HG02970 (cell line): ENCODE data around the gene PKP4.

ENCODE experiments used
- ATAC-seq: cut with Tn5 transposase; IDR thresholded peaks from one replicate; pipeline ENCODE4 v1.9.1; 2021; ENCODE audit warnings: mild to moderate bottlenecking, moderate library complexity, moderate number of reproducible peaks; ENCODE audit not compliant: unreplicated experiment, low FRiP score

PKP4 gene

DNA sequence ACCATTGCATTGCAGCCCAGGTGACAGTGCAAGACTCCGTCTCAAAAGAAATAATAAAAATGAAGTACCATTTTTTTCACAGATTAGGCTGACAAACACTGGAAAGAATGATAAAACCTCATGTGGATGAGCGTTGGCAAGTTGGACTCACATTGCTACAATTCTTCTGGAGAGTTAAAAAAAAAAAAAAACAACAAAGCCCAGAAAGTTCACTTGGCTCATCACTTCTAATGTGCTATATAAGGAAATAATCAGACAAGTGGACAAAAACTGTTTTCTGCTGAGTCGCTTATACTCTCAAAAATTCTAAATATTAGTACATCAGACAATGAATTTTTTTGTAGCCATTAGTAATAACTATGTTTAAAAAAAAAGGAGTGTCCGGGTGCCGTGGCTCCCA lies 38.4 kb downstream of the PKP4 start:
- ATAC-seq, result no peak

DNA sequence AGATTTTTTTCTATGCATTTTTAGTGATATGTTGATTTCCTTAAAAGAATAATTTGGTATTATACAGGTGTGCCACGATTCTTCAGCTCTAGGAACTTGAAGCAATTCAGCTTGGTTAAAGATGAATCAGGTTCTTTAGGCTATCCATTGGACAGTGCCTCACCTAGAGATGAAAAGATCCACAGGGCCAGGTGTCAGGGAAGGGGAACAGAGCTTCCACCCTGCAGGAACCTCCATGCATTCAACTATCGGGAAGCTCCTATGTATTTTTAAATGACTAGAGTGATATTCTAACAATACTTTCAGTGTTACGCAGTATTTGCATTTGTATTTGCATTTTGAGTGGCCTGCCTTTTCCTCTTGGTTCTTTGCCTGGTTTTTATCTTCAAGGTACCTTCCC lies 40.2 kb downstream of the PKP4 start:
- ATAC-seq, result no peak

DNA sequence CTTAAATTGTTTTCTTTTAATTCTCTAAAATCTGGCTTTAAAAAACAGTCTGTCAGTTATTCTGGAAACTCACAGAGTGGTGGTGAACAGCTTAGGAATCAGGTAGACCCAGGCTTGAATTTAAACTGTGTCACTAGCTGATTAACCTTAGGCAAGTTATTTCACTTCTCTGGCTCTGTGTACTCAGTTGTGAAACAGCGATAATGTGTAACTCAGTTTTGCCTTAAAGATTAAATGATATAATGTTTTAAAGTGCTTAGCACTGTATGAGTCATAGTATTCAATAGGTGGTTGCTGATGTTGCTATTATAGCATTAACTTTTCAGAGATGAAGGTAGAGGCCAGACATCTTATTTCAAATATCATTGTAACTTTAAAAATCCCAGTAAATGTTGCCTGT lies 40.7 kb downstream of the PKP4 start:
- no peak for ATAC-seq

DNA sequence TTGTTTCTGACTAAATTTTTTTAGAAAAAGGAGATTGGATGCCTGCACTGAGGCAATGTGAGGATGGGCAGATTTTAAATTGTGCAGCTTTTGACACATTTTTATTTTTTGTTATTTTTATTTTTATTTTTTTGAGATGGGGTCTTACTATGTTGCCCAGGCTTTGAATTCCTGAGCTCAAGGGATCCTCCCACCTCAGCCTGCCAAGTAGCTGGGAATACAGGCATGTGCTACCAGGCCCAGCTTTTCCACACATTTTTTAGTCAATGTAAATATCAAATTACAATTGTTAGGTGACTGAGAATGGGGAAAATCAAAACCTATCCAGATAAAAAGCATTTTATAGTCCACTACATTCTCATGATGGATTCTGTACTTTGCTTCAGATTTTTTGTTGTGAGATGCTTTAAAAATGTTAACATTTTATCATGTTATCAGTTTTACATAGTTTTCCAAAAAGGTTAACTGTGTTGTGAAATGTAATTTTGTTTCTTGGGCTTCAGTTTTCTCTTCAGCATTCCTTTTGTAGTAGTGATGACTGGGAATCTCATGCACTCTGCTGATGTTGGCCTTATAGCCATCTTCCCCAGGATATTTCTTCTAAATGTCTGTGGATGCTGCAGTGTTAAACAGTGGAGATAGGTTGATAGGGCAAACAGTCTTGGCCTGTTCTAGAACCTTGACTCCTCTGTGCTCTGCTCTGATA lies 41.4 kb downstream of the PKP4 start:
- no peak for ATAC-seq

DNA sequence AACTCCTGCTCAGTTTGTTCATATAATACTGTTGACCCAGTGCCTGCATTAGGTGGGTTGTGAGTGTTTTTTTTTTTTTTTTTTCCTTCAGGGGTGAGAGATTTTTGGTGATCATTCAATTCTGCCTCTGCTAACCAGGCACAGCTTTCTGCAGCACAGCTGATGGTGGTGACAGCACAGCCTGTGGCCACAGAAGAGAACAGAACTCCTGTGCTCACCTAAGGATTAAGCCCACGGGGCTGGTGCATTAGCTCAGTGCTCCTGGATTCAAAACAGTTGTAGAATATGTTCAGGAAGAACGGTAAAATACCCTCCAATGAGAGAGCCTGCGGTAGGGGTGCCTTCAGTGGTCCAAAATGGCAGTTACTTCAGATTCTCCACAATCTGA lies 42.0 kb downstream of the PKP4 start:
- ATAC-seq, result no peak

DNA sequence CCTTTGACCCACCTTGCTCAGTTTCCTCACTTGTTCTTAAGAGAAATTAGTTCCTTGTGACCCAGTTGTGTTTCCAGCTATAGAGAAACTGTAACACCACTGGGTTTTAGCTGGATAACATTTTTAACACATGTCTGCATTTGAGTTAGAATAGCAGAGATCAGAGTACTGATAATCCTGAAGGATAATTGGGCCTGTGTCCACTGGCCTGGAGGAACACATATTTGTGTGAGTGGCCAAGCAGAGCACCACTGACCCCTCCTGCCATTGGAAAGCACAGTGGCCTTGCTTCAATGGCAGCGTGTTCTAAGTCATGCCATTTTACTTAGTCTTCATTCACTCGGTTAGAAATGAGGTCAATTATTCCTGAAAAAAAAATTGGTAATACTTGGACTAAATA lies 42.6 kb downstream of the PKP4 start:
- ATAC-seq, result no peak

DNA sequence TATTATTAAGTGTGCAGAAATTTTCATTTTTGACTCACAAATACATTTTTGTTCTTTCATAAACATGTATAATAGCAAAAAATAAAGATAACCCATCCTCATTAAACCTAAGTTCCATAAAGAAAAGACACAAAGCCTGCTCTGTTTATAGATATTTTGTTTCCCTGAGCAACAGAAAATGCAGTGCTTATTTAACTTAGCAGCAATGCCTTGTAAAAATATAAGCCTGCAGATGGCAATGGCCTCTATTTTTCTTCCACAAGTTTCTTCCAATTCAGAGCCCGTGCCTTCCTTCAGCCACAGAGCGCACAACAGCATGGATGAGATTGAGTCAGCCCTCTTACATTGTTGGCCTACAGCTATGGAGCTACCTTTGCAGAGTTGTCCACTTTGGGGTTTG lies 43.6 kb downstream of the PKP4 start:
- ATAC-seq, result no peak

DNA sequence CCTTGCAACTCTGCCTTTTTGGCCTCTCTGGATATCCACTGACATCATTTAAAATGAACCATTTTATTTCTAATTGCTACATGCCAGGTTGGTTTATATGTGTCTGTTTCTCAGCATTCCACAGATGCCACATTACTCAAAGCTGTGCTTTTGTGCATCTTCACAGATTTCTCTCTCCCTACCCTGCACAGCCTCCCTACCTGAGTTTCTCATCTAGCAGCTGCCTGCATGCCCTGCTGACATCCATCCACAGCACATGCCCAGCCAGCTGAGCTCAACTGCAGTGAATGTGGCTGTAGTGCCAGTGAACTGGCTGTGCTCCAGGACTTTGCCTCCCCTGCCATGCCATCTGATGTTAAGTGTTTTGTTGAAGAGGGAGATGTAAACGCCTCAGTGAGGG lies 44.5 kb downstream of the PKP4 start:
- ATAC-seq, result no peak

DNA sequence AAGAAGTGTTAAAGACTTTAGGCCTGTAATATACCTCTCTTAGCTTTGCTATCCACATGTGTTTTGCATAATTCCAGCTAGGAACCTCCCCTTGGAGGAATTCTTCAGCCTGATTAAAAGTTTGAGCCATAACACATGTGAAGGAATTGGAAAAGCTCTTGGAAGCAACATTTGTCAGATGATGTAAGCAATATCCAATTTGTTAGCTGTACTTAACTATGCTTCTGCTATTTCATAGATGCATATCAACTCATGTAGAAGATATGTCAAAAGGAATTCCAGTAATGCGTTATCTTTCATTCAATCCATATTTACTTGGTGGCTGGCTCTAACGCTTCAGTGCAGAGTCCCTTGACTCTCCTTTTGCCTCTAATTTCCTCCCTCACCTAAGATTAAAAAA lies 46.2 kb downstream of the PKP4 start:
- ATAC-seq, result no peak

DNA sequence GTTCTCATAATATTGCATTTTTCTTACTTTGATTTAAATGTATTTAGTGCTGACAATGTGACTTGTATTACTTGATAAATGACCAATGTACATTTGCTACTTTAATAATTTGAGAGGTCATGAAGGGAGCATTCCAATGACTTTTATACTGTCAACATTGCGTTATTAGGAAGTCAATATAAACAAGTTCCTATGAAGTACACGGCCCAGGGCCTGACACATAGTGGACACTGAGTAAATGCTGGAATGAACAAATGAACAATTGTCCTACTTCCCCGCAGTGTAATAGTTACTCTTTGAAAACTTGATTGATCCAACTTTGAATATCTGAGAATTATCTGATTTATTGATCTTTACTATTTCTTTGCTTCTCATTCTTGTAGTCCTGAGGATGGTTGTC lies 47.3 kb downstream of the PKP4 start:
- no peak for ATAC-seq

DNA sequence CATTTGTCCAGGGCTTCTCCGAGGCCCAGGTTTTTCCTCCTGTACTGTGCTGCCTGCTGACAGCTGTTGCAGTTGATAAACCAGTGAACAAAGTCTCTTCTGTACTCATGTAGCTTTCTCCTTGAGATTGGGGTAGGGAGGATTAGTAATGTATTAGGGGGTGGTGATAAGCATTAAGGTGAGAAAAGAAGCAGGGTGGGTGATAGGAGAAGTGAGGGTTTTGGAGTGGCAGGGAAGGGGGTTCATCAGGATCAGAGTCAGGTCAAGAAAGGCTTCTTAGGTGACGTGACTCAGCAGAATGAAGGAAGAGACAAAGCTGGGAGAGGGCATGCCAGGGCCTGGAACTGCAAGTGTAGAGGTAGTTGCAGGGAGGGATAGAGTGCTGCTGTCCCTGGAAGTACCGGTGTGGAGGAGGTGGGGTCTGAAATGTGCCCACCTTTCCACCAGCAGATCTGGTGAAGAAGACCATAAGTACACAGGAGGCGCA lies 48.7 kb downstream of the PKP4 start:
- ATAC-seq, result no peak

DNA sequence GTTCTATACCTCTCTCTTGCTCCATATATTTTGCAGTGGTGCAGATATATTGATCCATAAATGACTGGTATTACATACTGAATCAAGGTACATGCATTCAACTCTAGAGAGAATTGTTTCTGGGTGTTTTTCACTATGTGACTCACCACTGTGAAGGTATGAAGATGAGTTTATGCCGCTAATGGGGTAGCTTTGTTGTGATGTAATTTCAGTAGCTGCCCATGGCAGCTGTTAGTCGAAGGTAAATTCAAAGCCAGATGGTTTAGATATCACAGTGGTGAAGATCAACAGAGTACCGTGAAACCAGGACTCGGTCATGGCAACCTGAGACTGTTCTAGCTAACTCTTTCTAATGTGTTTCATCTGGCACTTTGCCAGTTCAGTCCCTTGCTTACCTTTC lies 50.4 kb downstream of the PKP4 start:
- no peak for ATAC-seq

DNA sequence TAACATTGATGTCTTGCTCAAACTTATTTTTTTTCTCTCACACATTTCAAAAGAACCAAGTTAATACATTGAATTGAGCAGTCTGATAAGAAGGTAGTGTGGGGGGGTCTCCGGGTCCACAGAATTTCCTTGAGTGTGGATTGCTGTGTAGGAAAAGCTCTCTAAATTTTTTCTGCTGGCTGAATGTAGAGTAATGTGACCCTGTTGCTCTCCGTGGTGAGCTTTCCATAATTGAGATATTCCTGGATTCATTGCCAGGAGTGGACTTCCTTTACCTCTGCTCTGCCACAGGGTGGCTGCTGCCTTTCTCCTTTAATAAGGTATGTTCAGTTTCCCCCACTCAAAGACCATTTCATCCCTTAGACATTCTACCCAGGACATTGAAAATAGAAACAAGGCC lies 50.9 kb downstream of the PKP4 start:
- ATAC-seq, result no peak

DNA sequence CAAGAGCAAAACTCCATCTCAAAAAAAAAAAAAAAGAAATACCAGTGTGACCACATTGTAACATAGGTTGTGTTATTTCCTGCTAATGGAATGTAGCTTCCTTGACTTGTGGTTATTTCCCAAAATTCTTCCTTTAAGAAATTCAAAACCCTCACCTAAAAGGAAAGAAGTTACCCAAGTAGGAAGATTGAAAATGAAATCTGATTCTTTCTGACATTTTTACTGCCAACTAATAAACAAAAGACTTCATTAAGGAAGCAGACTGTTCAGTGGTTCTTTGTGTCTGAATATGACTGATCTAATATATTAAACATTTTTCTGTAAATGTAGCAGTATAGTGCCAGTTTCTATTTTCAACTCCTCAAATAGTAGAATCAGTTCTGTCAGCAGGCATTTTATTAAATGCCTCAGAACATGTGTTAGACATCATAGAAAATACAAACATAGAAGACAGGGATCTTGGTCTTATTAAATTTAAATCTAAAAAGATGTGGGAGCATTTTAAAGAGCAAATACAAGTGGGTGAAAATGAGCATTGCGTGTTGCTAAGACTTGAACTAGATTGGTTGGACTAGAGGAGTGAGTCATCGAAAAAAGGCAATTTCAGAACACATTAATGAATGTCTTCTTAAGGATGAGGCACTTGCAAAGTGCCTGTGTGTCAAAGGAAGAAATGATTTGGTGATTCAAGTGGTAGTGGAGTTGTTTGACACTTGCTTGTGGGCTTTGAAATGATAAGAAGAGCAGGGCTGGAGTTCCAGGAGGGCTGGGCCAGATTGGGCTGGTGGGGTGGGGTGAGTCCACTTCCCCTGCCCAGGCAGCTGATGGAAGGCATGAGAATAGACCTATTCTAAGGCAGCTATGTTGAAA lies 53.4 kb downstream of the PKP4 start:
- ATAC-seq, result no peak

DNA sequence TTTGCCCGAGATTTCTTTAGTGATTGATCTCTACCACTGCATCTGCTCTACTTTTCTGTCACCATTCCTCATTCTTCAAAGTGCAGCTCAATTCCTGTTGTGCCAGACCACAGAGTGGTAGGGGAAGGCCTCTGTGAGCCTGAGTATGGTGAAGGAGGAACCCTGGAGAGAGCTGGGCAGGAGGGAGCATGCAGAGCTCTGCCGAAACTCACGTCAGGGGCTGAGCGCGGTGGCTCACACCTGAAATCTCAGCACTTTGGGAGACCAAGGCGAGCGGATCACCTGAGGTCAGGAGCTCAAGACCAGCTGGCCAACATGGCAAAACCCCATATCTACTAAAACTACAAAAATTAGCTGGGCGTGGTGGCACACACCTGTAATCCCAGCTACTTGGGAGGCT lies 54.1 kb downstream of the PKP4 start:
- ATAC-seq, result no peak

DNA sequence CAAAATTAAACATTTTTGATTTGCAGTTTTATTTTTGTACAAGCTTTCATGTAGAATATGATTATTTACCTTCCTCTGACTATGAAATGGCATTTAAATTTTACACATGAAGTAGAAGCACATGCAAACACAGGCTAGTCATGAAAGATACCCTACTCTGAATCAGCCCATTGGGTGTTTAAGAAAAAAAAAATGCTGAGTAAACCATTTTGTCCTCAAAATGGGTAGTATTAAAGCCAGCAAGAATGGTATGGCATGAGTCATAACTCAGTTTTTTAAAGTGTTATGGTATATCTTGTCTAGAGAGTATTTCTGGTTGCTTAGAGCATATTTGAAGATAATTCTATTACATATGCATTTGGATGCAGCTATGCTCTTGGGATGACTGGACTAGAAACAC lies 55.0 kb downstream of the PKP4 start:
- no peak for ATAC-seq

DNA sequence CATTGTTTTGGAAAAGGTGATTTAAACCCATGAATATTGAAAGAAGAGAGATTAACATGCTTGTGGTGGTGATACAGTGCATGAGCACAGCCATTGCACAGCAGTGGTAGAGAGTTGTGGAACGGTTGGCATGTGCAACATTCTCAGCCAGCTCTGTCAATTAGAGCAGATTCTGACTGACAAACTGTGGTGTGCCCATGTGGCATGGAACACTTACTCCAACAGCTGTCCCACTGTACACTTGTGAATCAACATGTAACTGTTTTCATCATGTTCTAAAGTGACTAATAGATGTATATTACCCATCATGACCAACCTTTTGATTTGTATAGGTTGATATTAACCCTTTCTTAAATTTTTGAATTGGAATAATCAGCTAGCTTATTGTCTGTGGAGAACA lies 55.6 kb downstream of the PKP4 start:
- ATAC-seq, result no peak

DNA sequence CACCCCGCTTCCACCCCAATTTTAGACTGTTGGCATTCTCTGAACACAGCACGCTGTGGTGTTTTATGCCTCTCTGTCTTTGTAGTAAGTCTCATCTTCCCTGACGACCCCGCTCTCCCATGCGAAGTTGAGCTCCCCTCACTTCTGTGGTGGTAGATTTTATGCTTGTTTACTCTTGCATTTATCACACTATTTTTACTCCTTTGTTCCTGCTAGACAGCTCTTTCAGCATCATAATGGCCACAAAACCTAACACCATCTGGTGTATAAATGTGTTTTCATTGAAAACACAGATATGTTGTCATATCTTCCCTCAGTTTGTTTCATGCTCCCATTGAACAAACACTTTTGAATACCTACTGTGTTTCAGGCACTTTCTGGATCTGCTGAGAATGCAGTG lies 57.1 kb downstream of the PKP4 start:
- no peak for ATAC-seq

DNA sequence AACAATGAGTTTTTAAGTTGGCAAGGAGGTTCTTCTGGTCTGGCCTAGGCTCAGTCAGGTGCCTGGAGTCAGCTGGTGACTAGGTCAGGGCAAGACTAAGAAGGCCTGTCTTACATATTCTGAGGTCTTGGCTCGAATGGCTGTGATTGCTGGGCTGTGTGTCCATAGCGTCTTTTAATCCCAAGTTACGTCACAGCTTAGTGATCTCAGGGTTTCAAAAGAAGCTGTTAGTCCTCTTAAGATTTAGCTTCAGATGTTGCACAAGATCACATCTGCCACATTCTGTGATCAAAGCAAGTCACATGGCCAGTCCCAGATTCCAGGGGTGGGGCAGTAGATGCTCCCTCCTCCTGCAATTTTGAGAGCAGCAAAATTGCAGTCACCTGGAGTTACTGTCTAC lies 61.3 kb downstream of the PKP4 start:
- ATAC-seq, result no peak

DNA sequence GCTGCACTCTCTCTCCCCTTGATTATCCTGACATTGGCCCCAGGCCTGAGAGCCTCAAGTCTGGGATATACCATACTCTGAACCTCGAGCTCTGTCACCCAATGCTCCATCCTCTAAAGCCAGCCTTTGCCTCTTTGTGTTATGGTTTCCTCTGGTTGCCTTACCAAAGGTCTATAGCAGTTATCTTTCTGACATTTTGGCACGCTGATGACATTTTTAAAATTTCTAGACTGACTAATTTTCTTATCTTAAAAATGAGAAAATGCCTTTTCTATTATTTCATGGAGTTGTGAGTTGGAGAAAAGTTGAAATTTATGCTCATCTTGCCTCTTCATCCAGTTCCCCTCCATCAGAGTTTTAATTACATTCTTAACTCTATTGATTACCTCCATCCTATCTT lies 62.7 kb downstream of the PKP4 start:
- no peak for ATAC-seq

DNA sequence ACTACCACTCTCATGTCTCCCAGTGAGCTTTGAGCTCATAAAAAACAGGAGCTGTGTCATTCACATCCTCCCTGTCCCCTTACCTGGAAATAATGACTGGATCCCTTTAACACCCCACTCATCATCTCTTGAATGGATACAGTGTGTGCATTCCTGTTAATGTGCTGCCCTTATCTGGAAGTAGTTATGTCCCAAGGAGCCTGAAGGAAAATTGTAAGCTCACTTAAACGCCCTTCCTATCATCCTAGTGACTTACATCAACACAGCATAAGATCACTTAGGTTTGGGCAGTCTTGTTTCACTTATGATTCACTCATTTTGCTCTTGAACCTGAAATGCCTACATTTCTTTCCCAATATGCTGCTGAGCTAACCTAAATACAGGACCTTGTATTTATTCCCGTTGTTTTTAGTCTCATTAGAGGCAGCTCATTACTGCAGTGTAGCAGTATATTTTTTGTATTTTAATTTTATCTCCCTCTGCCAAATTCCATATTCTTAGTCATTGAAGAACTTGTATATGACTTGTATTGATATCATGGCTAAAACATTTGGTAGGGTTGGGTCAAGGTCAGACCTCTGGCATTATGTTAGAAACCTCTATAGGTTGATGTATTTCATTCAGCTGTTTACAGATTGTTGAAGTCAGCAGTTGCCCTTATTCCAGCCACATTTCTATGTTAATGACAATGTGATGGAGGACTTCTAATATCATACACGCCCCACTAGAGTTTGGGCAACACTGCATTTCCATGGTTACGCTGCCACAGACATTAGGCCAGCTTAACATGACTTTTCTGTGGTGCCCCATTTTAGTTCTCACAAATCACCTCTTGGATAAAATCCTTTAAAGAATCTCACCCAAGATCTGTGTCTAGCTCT lies 72.9 kb downstream of the PKP4 start:
- ATAC-seq, result no peak
